Measurements from ENCODE around the gene TMEM163. TPM values are rescaled to one million over a fixed set of nuclear protein-coding genes. Genes with fewer than 3 reads are reported as not detected.

The TMEM163 gene
- total and polyA plus RNA-seq, 4 donors, result 0.25 to 0.62 (median 0.36) TPM; not detected in 1

GRCh38 chr2:134581877-134582546 is 136.8 kb downstream of the TMEM163 start:
- no peak for DNase-seq
- Histone ChIP-seq H3K36me3 (ENCODE audit: control insufficient read depth in 1 of 2, insufficient read depth in 2 of 2, low read length in 1 of 2) (no peaks in the 10 kb centered on the region), H3K4me3 (ENCODE audit: low read length in 2 of 2) (no peak overlapping the region), H3K27me3 (ENCODE audit: control insufficient read depth in 1 of 2, insufficient read depth in 2 of 2, low read length in 1 of 2) (no peaks in the 10 kb centered on the region), H3K9me3 (ENCODE audit: control insufficient read depth, low read length) (peaks cover 2% of the 10 kb centered on the region), H3K4me1 (ENCODE audit: control insufficient read depth in 1 of 2, insufficient read depth in 2 of 2, low read length in 2 of 2) (no peaks in the 10 kb centered on the region), H3K27ac (ENCODE audit: low read depth in 1 of 2, low read length in 2 of 2) (no peak overlapping the region)
- no peak for ATAC-seq (ENCODE audit: low FRiP score)
- 83 to 87% methylated on average over 10 of the region's 10 CpGs for WGBS, 2 donors
- intact Hi-C loops (cut with DNase I), result no loop called here

- Histone ChIP-seq H3K36me3 (ENCODE audit: control insufficient read depth in 1 of 2, insufficient read depth in 2 of 2, low read length in 1 of 2) (no peaks in the 10 kb centered on the region), H3K9me3 (ENCODE audit: control insufficient read depth, low read length) (no peaks in the 10 kb centered on the region), H3K27me3 (ENCODE audit: control insufficient read depth in 1 of 2, insufficient read depth in 2 of 2, low read length in 1 of 2) (no peaks in the 10 kb centered on the region), H3K4me1 (ENCODE audit: control insufficient read depth in 1 of 2, insufficient read depth in 2 of 2, low read length in 2 of 2) (no peaks in the 10 kb centered on the region), H3K27ac (ENCODE audit: low read depth in 1 of 2, low read length in 2 of 2) (no peak overlapping the region), H3K4me3 (ENCODE audit: low read length in 2 of 2) (no peak overlapping the region)
- no peak for DNase-seq
- ATAC-seq (ENCODE audit: low FRiP score), result no peak
- intact Hi-C loops (cut with DNase I), result no loop called here
- WGBS, 2 donors, result 65 to 68% methylated on average over 7 of the region's 7 CpGs
Measured at GRCh38 chr2:134578316-134578715, 140.5 kb downstream of the TMEM163 start.

- ATAC-seq (ENCODE audit: low FRiP score), result no peak
- intact Hi-C loops (cut with DNase I), result no loop called here
- Histone ChIP-seq H3K27ac (ENCODE audit: low read depth in 1 of 2, low read length in 2 of 2) (no peak overlapping the region), H3K27me3 (ENCODE audit: control insufficient read depth in 1 of 2, insufficient read depth in 2 of 2, low read length in 1 of 2) (no peaks in the 10 kb centered on the region), H3K36me3 (ENCODE audit: control insufficient read depth in 1 of 2, insufficient read depth in 2 of 2, low read length in 1 of 2) (no peaks in the 10 kb centered on the region), H3K4me3 (ENCODE audit: low read length in 2 of 2) (no peak overlapping the region), H3K9me3 (ENCODE audit: control insufficient read depth, low read length) (no peaks in the 10 kb centered on the region), H3K4me1 (ENCODE audit: control insufficient read depth in 1 of 2, insufficient read depth in 2 of 2, low read length in 2 of 2) (no peaks in the 10 kb centered on the region)
- no peak for DNase-seq
Measured at GRCh38 chr2:134576478-134576877, 142.3 kb downstream of the TMEM163 start.

GRCh38 chr2:134575888-134576287 is 142.9 kb downstream of the TMEM163 start:
- Histone ChIP-seq H3K27me3 (ENCODE audit: control insufficient read depth in 1 of 2, insufficient read depth in 2 of 2, low read length in 1 of 2) (no peaks in the 10 kb centered on the region), H3K36me3 (ENCODE audit: control insufficient read depth in 1 of 2, insufficient read depth in 2 of 2, low read length in 1 of 2) (no peaks in the 10 kb centered on the region), H3K4me1 (ENCODE audit: control insufficient read depth in 1 of 2, insufficient read depth in 2 of 2, low read length in 2 of 2) (no peaks in the 10 kb centered on the region), H3K27ac (ENCODE audit: low read depth in 1 of 2, low read length in 2 of 2) (no peak overlapping the region), H3K4me3 (ENCODE audit: low read length in 2 of 2) (no peak overlapping the region), H3K9me3 (ENCODE audit: control insufficient read depth, low read length) (no peaks in the 10 kb centered on the region)
- DNase-seq (no peak), ATAC-seq (ENCODE audit: low FRiP score) (no peak)
- 79 to 81% methylated on average over 5 of the region's 5 CpGs for WGBS, 2 donors
- intact Hi-C loops (cut with DNase I), result no loop called here

GRCh38 chr2:134574611-134575330 is 144.0 kb downstream of the TMEM163 start:
- no peaks in the 10 kb centered on the region for H3K27me3 ChIP-seq (ENCODE audit: control insufficient read depth in 1 of 2, insufficient read depth in 2 of 2, low read length in 1 of 2)
- 69 to 70% methylated on average over 10 of the region's 10 CpGs for WGBS, 2 donors
- no peak overlapping the region for H3K4me3 ChIP-seq (ENCODE audit: low read length in 2 of 2)
- no peaks in the 10 kb centered on the region for H3K36me3 ChIP-seq (ENCODE audit: control insufficient read depth in 1 of 2, insufficient read depth in 2 of 2, low read length in 1 of 2)
- H3K4me1 ChIP-seq (ENCODE audit: control insufficient read depth in 1 of 2, insufficient read depth in 2 of 2, low read length in 2 of 2), result no peaks in the 10 kb centered on the region
- no peak overlapping the region for H3K27ac ChIP-seq (ENCODE audit: low read depth in 1 of 2, low read length in 2 of 2)
- DNase-seq (no peak), ATAC-seq (ENCODE audit: low FRiP score) (no peak)
- intact Hi-C loops (cut with DNase I), result no loop called here
- H3K9me3 ChIP-seq (ENCODE audit: control insufficient read depth, low read length), result no peaks in the 10 kb centered on the region

GRCh38 chr2:134573724-134574123 is 145.1 kb downstream of the TMEM163 start:
- ATAC-seq (ENCODE audit: low FRiP score) (no peak), DNase-seq (no peak)
- intact Hi-C loops (cut with DNase I), result no loop called here
- 64 to 80% methylated on average over 1 of the region's 1 CpG for WGBS, 2 donors
- no peaks in the 10 kb centered on the region for H3K9me3 ChIP-seq (ENCODE audit: control insufficient read depth, low read length)
- no peak overlapping the region for H3K4me3 ChIP-seq (ENCODE audit: low read length in 2 of 2)
- H3K27me3 ChIP-seq (ENCODE audit: control insufficient read depth in 1 of 2, insufficient read depth in 2 of 2, low read length in 1 of 2), result no peaks in the 10 kb centered on the region
- H3K27ac ChIP-seq (ENCODE audit: low read depth in 1 of 2, low read length in 2 of 2), result no peak overlapping the region
- no peaks in the 10 kb centered on the region for H3K36me3 ChIP-seq (ENCODE audit: control insufficient read depth in 1 of 2, insufficient read depth in 2 of 2, low read length in 1 of 2)
- H3K4me1 ChIP-seq (ENCODE audit: control insufficient read depth in 1 of 2, insufficient read depth in 2 of 2, low read length in 2 of 2), result no peaks in the 10 kb centered on the region

- DNase-seq, result no peak
- Histone ChIP-seq H3K4me1 (ENCODE audit: control insufficient read depth in 1 of 2, insufficient read depth in 2 of 2, low read length in 2 of 2) (no peaks in the 10 kb centered on the region), H3K4me3 (ENCODE audit: low read length in 2 of 2) (no peak overlapping the region), H3K27me3 (ENCODE audit: control insufficient read depth in 1 of 2, insufficient read depth in 2 of 2, low read length in 1 of 2) (no peaks in the 10 kb centered on the region), H3K36me3 (ENCODE audit: control insufficient read depth in 1 of 2, insufficient read depth in 2 of 2, low read length in 1 of 2) (no peaks in the 10 kb centered on the region), H3K27ac (ENCODE audit: low read depth in 1 of 2, low read length in 2 of 2) (no peak overlapping the region), H3K9me3 (ENCODE audit: control insufficient read depth, low read length) (no peaks in the 10 kb centered on the region)
- ATAC-seq (ENCODE audit: low FRiP score), result no peak
- intact Hi-C loops (cut with DNase I), result no loop called here
Measured at GRCh38 chr2:134573085-134573370, 145.8 kb downstream of the TMEM163 start.

GRCh38 chr2:134572314-134573084 is 146.3 kb downstream of the TMEM163 start:
- H3K36me3 ChIP-seq (ENCODE audit: control insufficient read depth in 1 of 2, insufficient read depth in 2 of 2, low read length in 1 of 2), result no peaks in the 10 kb centered on the region
- H3K4me3 ChIP-seq (ENCODE audit: low read length in 2 of 2), result no peak overlapping the region
- no peak overlapping the region for H3K27ac ChIP-seq (ENCODE audit: low read depth in 1 of 2, low read length in 2 of 2)
- no peaks in the 10 kb centered on the region for H3K4me1 ChIP-seq (ENCODE audit: control insufficient read depth in 1 of 2, insufficient read depth in 2 of 2, low read length in 2 of 2)
- DNase-seq, result no peak
- intact Hi-C loops (cut with DNase I), result no loop called here
- no peaks in the 10 kb centered on the region for H3K9me3 ChIP-seq (ENCODE audit: control insufficient read depth, low read length)
- no peaks in the 10 kb centered on the region for H3K27me3 ChIP-seq (ENCODE audit: control insufficient read depth in 1 of 2, insufficient read depth in 2 of 2, low read length in 1 of 2)
- WGBS, 2 donors, result 63 to 68% methylated on average over 9 of the region's 9 CpGs
- no peak for ATAC-seq (ENCODE audit: low FRiP score)

GRCh38 chr2:134570676-134571075 is 148.1 kb downstream of the TMEM163 start:
- 41 to 53% methylated on average over 3 of the region's 3 CpGs for WGBS, 2 donors
- Histone ChIP-seq H3K27me3 (ENCODE audit: control insufficient read depth in 1 of 2, insufficient read depth in 2 of 2, low read length in 1 of 2) (no peaks in the 10 kb centered on the region), H3K36me3 (ENCODE audit: control insufficient read depth in 1 of 2, insufficient read depth in 2 of 2, low read length in 1 of 2) (no peaks in the 10 kb centered on the region), H3K9me3 (ENCODE audit: control insufficient read depth, low read length) (no peaks in the 10 kb centered on the region), H3K4me1 (ENCODE audit: control insufficient read depth in 1 of 2, insufficient read depth in 2 of 2, low read length in 2 of 2) (no peaks in the 10 kb centered on the region), H3K4me3 (ENCODE audit: low read length in 2 of 2) (no peak overlapping the region), H3K27ac (ENCODE audit: low read depth in 1 of 2, low read length in 2 of 2) (no peak overlapping the region)
- intact Hi-C loops (cut with DNase I), result no loop called here
- DNase-seq, result no peak
- ATAC-seq (ENCODE audit: low FRiP score), result no peak

Measured in aorta (tissue), 5 donors.